SU-DHL-6 (cell line): ENCODE measurements around the gene KSR2.

Experiments used
- CTCF ChIP-seq: fragments of 200-600 bp; sonication (generic); IDR thresholded peaks from one replicate; pipeline ENCODE4 v1.5.1; 2017; ENCODE audit warnings: antibody characterized with exemption, mild to moderate bottlenecking, low read length, moderate library complexity; ENCODE audit not compliant: insufficient read depth, poor library complexity, severe bottlenecking
- EZH2phosphoT487 ChIP-seq: fragments of 200-600 bp; sonication (generic), shearing (Covaris generic); conservative IDR thresholded peaks from 2 replicates; pipeline ENCODE4 v1.6.1; 2018; ENCODE audit warnings: mild to moderate bottlenecking, antibody characterized with exemption, low read length, moderate library complexity, mixed read lengths

- no peak for TF ChIP-seq CTCF
- no peak for TF ChIP-seq EZH2phosphoT487
Observed at GRCh38 chr12:117447665-117448366, 521.0 kb downstream of the KSR2 start.
